NCI-H345 treated with DMSO at 0.1 percent for 48 hours (cell line): Measurements from ENCODE around the gene APOO.
A peak's percentile ranks its signal among the peaks of the same experiment; 100 is the strongest.
"Not testable (repeated sequence)": the region's sequence is repeated elsewhere in the genome, so short reads cannot be mapped to it uniquely, and the experiment has no call there.

Experiments
- DNase-seq: peaks from one replicate; lab custom pipeline; 2025; ENCODE audit not compliant: unreplicated experiment; lab: John Stamatoyannopoulos, UW

Gene APOO

GRCh38 chrX:23904096-23904495 is 3.6 kb downstream of the APOO start:
- no peak for DNase-seq

- peak; percentile 1 for DNase-seq
These were observed 5.3 kb downstream of the APOO start for GRCh38 chrX:23902419-23902818.

GRCh38 chrX:23901805-23902204 is 5.9 kb downstream of the APOO start:
- DNase-seq: peak; percentile 1

- DNase-seq: no peak
These were observed 6.7 kb downstream of the APOO start for GRCh38 chrX:23901060-23901459.

- no peak for DNase-seq
These were observed 7.4 kb downstream of the APOO start for GRCh38 chrX:23900220-23900797.

- no peak for DNase-seq
These were observed 9.3 kb downstream of the APOO start for GRCh38 chrX:23898412-23898959.

GRCh38 chrX:23896981-23897380 is 10.8 kb downstream of the APOO start:
- no peak for DNase-seq

- DNase-seq: not testable (repeated sequence)
These were observed 11.2 kb downstream of the APOO start for GRCh38 chrX:23896539-23896938.

GRCh38 chrX:23894993-23895392 is 12.7 kb downstream of the APOO start:
- not testable (repeated sequence) for DNase-seq

- no peak for DNase-seq
These were observed 16.8 kb downstream of the APOO start for GRCh38 chrX:23890933-23891332.

- DNase-seq: no peak
These were observed 18.7 kb downstream of the APOO start for GRCh38 chrX:23888887-23889501.

GRCh38 chrX:23887918-23888317 is 19.8 kb downstream of the APOO start:
- DNase-seq: no peak

GRCh38 chrX:23887451-23887850 is 20.3 kb downstream of the APOO start:
- no peak for DNase-seq

- peak; percentile 36 for DNase-seq
These were observed 21.9 kb downstream of the APOO start for GRCh38 chrX:23885803-23886202.

GRCh38 chrX:23884427-23885024 is 23.2 kb downstream of the APOO start:
- DNase-seq: no peak

GRCh38 chrX:23883737-23884354 is 23.9 kb downstream of the APOO start:
- no peak for DNase-seq

- DNase-seq: no peak
These were observed 28.2 kb downstream of the APOO start for GRCh38 chrX:23879380-23880090.

GRCh38 chrX:23871905-23872546 is 35.7 kb downstream of the APOO start:
- DNase-seq: no peak

- DNase-seq: no peak
These were observed 37.7 kb downstream of the APOO start for GRCh38 chrX:23870041-23870440.

- no peak for DNase-seq
These were observed 42.9 kb downstream of the APOO start for GRCh38 chrX:23864742-23865326.
